HG03139 (cell line): ENCODE measurements around the gene TUBB3.
"Not testable (repeated sequence)": the region's sequence is repeated elsewhere in the genome, so short reads cannot be mapped to it uniquely, and the experiment has no call there.

Experiments
- ATAC-seq: cut with Tn5 transposase; IDR thresholded peaks from one replicate; pipeline ENCODE4 v1.9.1; 2021; ENCODE audit not compliant: unreplicated experiment

The TUBB3 gene

GRCh38 chr16:89922884-89923639, at the start of gene TUBB3:
Gene TUBB3, plus strand, starts transcription at chr16:89923342. Its CDS starts 60 bp downstream, at chr16:89923402.
- no peak for ATAC-seq

DNA sequence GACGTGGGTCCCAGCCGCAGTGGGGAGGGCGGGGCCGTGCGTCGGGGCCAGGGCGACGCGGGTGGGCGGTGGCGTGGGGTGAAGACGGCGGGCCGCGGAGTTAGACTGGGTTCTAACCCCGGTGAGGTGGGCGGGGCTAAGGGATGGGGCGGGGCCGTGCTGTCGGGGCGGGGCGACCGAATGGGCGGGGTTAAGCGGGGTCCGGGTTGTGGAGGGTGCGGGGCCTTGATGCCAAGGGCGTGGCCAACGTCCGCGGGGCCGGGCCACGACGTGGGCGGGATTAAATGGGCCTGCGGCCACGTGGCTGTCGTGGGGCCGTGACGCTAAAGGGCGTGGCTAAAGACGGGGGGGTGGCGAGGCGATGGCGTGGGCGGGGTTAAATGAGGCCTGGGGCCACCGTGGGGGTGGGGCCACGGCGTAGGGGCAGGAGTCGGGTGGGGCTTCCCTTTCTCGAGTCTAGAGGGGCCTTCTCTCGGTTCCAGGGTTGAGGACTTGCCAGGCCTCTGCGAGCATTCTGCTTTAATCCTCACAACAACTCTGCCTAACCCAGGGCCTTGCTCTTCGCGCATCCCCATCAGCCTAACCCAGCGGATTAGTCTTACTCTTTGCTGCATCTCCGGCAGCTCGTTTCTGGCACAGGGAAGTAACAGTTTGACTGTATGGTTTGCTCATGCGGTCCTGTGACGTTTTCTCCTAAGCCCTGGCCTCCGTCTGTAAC, 49.0 kb upstream of the TUBB3 start:
- peak; percentile 57 for ATAC-seq

DNA sequence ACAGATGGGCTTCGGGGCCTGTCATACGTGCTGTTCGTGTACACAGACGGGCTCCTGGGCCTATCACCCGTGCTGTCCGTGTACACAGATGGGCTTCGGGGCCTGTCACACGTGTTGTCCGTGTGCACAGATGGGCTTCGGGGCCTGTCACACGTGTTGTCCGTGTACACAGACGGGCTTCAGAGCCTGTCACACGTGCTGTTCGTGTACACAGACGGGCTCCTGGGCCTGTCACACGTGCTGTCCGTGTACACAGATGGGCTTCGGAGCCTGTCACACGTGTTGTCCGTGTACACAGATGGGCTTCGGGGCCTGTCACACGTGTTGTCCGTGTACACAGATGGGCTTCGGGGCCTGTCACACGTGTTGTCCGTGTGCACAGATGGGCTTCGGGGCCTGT, 44.0 kb upstream of the TUBB3 start:
- ATAC-seq = not testable (repeated sequence)

- no peak for ATAC-seq
Observed at GRCh38 chr16:89880477-89881367, 42.4 kb upstream of the TUBB3 start.

DNA sequence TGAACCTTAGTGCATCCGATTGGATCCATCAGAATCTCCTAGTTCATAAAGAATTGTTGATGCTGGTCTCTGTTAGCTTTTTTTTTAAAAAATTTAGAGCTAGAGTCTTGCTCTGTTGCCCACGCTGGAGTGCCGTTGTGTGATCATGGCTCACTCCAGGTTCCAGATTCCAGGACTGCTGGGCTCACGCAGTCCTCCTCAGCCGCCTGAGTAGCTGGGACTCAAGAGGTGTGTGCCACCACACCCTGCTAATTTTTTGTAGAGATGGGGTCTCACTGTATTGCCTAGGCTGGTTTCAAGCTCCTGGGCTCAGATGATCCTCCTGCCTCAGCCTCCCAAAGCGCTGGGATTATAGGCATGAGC, 41.8 kb upstream of the TUBB3 start:
- ATAC-seq = no peak

- no peak for ATAC-seq
Observed at GRCh38 chr16:89883346-89884040, 39.6 kb upstream of the TUBB3 start.

DNA sequence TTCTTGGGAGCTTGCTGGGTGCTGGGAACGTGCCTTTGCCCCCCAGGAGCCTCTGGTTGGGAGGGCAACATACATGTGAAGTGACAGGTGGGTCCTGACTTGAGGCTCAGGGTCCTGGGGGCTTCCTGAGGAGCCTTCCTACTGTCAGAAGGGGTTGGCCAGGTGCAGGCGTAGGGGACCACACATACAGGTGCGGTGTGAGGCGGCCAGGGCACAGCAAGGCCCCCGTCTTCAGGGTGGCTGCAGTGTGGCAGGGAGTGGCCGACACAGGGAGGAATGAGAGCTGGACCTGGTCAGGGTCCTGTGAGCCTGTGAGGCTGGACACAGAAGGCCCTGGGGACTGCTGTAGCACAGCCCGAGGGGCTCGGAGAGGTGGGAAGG, 39.1 kb upstream of the TUBB3 start:
- ATAC-seq = no peak

DNA sequence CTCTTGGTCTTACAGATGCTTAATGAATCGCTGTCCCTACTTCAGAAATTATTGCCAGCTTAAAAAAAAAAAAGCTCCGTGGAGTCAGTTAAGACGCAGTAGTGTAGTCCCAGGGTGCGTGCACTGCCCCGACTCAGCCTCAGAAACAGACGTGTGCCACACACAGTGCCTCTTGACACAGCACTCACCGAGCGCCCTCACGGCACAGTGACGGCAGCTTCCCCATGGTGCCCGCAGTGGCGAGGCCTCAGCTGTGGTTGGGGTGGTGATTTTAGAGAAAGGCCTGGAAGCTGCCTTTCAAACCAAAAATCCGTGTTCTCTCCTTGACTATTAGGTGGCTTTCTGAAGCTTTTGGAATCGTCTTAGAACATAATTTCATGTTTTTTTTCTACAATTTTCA, 35.9 kb upstream of the TUBB3 start:
- ATAC-seq = no peak

- ATAC-seq = no peak
Observed at GRCh38 chr16:89890200-89890599, 32.9 kb upstream of the TUBB3 start.

DNA sequence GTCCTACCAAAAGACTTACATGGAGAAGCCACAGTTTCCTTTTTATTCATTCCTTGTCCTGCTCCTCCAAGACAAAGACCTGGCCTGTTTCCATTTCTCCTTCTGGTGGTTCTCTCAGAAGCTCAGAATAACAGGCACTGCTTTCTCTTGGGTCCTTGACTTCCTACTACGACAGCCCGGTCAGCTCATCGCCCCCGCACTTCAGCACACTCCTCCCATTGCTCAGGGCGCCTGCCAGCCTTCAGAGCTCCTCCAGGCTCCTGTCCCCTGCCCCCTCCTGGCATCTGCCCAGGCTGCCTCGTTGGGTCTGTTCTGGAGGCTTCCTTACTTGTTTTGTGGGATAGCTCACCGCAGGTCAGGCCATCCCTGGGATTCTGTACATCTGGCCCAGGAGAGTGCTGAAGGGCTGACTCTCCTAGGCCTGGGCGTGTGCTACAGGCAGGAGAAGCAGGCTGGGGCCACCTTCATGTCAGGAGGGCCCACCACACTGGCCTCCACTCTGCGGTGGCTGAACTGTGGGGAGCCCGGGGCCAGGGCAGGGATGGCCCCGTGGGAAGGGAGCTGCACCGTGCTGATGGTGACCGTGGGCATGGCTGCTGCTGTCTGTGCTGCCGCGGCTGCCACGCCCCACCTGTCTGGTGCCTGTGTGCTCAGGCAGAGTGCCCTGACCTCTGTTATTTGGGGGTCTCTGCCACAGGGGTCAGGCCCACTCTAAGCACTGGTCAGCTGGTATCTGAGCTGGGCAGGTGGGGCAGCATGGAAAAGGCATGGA, 32.1 kb upstream of the TUBB3 start:
- ATAC-seq = no peak

GRCh38 chr16:89892055-89892630, 31.0 kb upstream of the TUBB3 start:
- no peak for ATAC-seq

DNA sequence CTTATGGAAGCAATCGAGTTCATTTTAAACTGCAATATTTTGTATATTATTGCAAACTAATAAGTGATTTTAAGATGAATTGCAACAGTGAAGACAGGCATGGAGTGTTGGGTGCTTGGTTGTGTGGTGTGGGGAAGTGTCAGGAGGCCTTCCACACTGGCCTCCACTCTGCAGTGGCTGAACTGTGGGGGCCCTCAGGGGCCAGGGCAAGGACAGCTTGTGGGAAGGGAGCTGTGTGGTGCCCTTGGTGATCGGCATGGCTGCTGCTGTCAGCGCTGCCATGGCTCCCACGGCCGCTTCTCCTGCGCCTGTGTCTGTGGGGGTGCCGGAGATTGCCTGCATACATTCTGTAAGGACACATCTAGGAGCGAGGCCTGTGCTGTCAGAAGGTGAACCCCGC, 30.5 kb upstream of the TUBB3 start:
- no peak for ATAC-seq

DNA sequence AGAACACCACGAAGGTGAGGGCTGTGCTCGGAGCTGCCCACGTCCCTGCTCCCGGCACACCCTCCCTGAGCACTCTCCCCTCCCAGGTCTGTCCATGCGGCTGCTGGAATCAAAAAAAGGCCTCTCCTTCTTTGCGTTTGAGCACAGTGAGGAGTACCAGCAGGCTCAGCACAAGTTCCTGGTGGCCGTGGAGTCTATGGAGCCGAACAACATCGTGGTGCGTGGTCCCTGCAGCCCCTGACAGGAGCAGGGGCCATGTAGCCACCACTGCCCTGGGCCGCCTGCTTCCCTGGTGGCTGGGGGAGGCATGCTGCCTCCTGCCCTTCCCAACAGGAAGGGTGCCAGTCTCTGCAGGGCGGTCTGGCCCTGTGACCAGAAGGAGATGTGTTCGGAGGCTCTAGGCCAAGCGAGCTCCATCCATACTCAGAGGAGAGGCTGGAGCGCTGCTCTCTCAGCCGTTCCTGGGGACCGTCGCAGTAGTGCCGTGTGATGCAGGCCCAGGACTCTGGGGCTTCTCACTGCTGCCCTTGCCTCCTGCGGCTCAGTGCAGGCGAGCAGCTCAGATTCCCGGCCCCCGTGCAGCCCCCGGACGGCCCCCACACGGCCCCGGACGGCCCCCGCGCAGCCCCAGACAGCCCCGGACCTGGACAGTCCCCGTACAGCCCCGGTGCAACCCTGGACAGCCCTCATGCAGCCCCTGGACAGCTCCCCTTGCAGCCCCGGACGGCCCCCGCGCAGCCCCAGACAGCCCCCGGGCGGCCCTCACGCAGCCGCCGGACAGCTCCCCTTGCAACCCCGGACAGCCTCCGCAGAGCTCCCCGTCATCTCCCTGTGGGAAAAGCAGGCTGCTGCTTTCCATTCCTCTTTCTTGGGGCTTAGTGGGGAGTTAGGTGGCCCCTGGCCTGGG, 29.2 kb upstream of the TUBB3 start:
- no peak for ATAC-seq

- ATAC-seq = no peak
Observed at GRCh38 chr16:89895482-89896250, 27.5 kb upstream of the TUBB3 start.

- no peak for ATAC-seq
Observed at GRCh38 chr16:89897204-89897603, 25.9 kb upstream of the TUBB3 start.

GRCh38 chr16:89898201-89898967, 24.8 kb upstream of the TUBB3 start:
- ATAC-seq = no peak

GRCh38 chr16:89899879-89900481, 23.2 kb upstream of the TUBB3 start:
- ATAC-seq = no peak
